Testis (tissue), 3 donors: ENCODE measurements around the gene APLF. TPM values are rescaled to one million over a fixed set of nuclear protein-coding genes. Genes with fewer than 3 reads are reported as not detected.
"Not testable (repeated sequence)": the region's sequence is repeated elsewhere in the genome, so short reads cannot be mapped to it uniquely, and the experiment has no call there.

Experiments
- DNase-seq: peaks from one replicate; pipeline ENCODE4 v3.0.0-alpha.2; 2019
- H3K27ac ChIP-seq, 2 donors: fragments of 200-600 bp; sonication (generic); one replicate each; pipeline ENCODE4 v1.5.1; 2019
- H3K27me3 ChIP-seq: fragments of 200-600 bp; sonication (generic); one replicate; pipeline ENCODE4 v1.5.1; 2019
- H3K36me3 ChIP-seq: fragments of 200-600 bp; sonication (generic); one replicate; pipeline ENCODE4 v1.5.1; 2017; ENCODE audit warnings: low read depth; ENCODE audit errors: missing control alignments
- H3K4me1 ChIP-seq: fragments of 200-600 bp; sonication (generic); one replicate; pipeline ENCODE4 v1.5.1; 2019
- H3K4me3 ChIP-seq, 2 donors: fragments of 200-600 bp; sonication (generic); one replicate each; pipeline ENCODE4 v1.5.1; 2017 to 2019
- H3K9me3 ChIP-seq: fragments of 200-600 bp; sonication (generic); one replicate; pipeline ENCODE4 v1.5.1; 2017
- CTCF ChIP-seq, 3 experiments: fragments of 450-650 bp in 2 of 3; fragments of 200-600 bp in 1 of 3; sonication (generic) in 1 of 3; IDR thresholded peaks; one replicate each; pipeline ENCODE4 v1.5.1; 2016 to 2019; ENCODE audit warnings: antibody characterized with exemption in 3 of 3, mild to moderate bottlenecking in 2 of 3, moderate library complexity in 1 of 3
- POLR2A ChIP-seq: fragments of 450-650 bp; IDR thresholded peaks from one replicate; pipeline ENCODE4 v1.6.1; 2017; ENCODE audit warnings: antibody characterized with exemption, mild to moderate bottlenecking, moderate library complexity
- WGBS, 2 donors: methylation state at CpG; one replicate each; pipeline ENCODE4 v1.1.5; 2018; 5-methylcytosine and 5-hydroxymethylcytosine counted together
- intact Hi-C: fragments of 100-400 bp; cut with DNase I; formaldehyde crosslinking; loops from one replicate; pipeline ENCODE4 v1.15.1; 2023; ENCODE audit warnings: low total_unique reads
- polyA plus RNA-seq: library from polyadenylated mRNA; stranded (reverse); fragments of 350-450 nt; fragmentation: Illumina TruSeq; extraction: RNeasy Lipid Tissue Mini Kit (QIAGEN cat#74804); gene quantifications from one replicate; pipeline ENCODE4 v1.2.3, GENCODE V29; 2014; ENCODE audit warnings: low read depth, low replicate concordance; ENCODE audit not compliant: insufficient read depth
- total RNA-seq, 2 donors: library from RNA; depleted of rRNA; stranded (reverse); fragments of >200 nt; gene quantifications; one replicate each; pipeline ENCODE4 v1.2.3, GENCODE V29; 2016

APLF gene
- total and polyA plus RNA-seq, 3 donors from 2014 or later: 6.6 to 21.7 (median 14.7) TPM

GRCh38 chr2:68565858-68566257 is 98.5 kb downstream of the APLF start:
- no peaks in the 10 kb centered on the region for H3K27me3 ChIP-seq
- no peak overlapping the region for H3K27ac ChIP-seq
- TF ChIP-seq POLR2A (no peak), CTCF (IDR thresholded peaks at IDR 0.05) (no peak)
- no peaks in the 10 kb centered on the region for H3K9me3 ChIP-seq
- no peak for DNase-seq
- no peaks in the 10 kb centered on the region for H3K4me1 ChIP-seq
- H3K4me3 ChIP-seq: no peak overlapping the region
- WGBS, 2 donors: 89 to 90% methylated on average over 4 of the region's 4 CpGs
- intact Hi-C loops: no loop called here
- H3K36me3 ChIP-seq: no peaks in the 10 kb centered on the region

- intact Hi-C loops: no loop called here
- 89 to 94% methylated on average over 3 of the region's 3 CpGs for WGBS, 2 donors
- no peaks in the 10 kb centered on the region for H3K9me3 ChIP-seq
Observed at GRCh38 chr2:68566362-68566761, 99.0 kb downstream of the APLF start.

GRCh38 chr2:68568116-68568515 is 100.7 kb downstream of the APLF start:
- WGBS, 2 donors: 97 to 98% methylated on average over 1 of the region's 1 CpG
- no peak for DNase-seq
- Histone ChIP-seq H3K9me3 (no peaks in the 10 kb centered on the region), H3K27me3 (no peaks in the 10 kb centered on the region), H3K4me3 (no peak overlapping the region), H3K36me3 (no peaks in the 10 kb centered on the region), H3K27ac (no peak overlapping the region), H3K4me1 (no peaks in the 10 kb centered on the region)
- intact Hi-C loops: no loop called here
- TF ChIP-seq CTCF (IDR thresholded peaks at IDR 0.05) (no peak), POLR2A (no peak)

More at GRCh38 chr2:68566362-68566761, 99.0 kb downstream of the APLF start:
- TF ChIP-seq CTCF (IDR thresholded peaks at IDR 0.05): no peak
- TF ChIP-seq POLR2A: no peak
- no peak for DNase-seq
- Histone ChIP-seq H3K27me3 (no peaks in the 10 kb centered on the region), H3K4me3 (no peak overlapping the region), H3K36me3 (no peaks in the 10 kb centered on the region), H3K27ac (no peak overlapping the region), H3K4me1 (no peaks in the 10 kb centered on the region)

- Histone ChIP-seq H3K4me1 (no peaks in the 10 kb centered on the region), H3K36me3 (no peaks in the 10 kb centered on the region), H3K4me3 (no peak overlapping the region), H3K27ac (no peak overlapping the region), H3K9me3 (no peaks in the 10 kb centered on the region), H3K27me3 (no peaks in the 10 kb centered on the region)
- WGBS, 2 donors: 100% methylated on average over 1 of the region's 1 CpG
- TF ChIP-seq POLR2A (no peak), CTCF (IDR thresholded peaks at IDR 0.05) (no peak)
- no peak for DNase-seq
- intact Hi-C loops: no loop called here
Observed at GRCh38 chr2:68569604-68570003, 102.2 kb downstream of the APLF start.

- H3K4me3 ChIP-seq, H3K4me1 ChIP-seq, H3K27ac ChIP-seq, H3K9me3 ChIP-seq, H3K36me3 ChIP-seq, intact Hi-C loops, H3K27me3 ChIP-seq, DNase-seq: not testable (repeated sequence)
- 94% methylated on average over 4 of the region's 4 CpGs for WGBS, 2 donors
Observed at GRCh38 chr2:68570434-68570833, 103.0 kb downstream of the APLF start.
